NT2/D1 (cell line): Measurements from ENCODE around the gene SLC40A1.

Experiments
- SUZ12 ChIP-seq: IDR thresholded peaks from 2 replicates; pipeline ENCODE4 v1.6.1; 2011; ENCODE audit not compliant: insufficient read length, insufficient read depth; ENCODE audit errors: extremely low read depth
- YY1 ChIP-seq: IDR thresholded peaks from 2 replicates; pipeline ENCODE4 v1.6.1; 2011; ENCODE audit not compliant: insufficient read length, insufficient read depth

GRCh38 chr2:189527812-189528592 is 52.6 kb downstream of the SLC40A1 start:
- no peak for TF ChIP-seq SUZ12
- TF ChIP-seq YY1, result no peak
